Measurements from ENCODE around the gene LRRC15. TPM values are rescaled to one million over a fixed set of nuclear protein-coding genes. Genes with fewer than 3 reads are reported as not detected.

Gene LRRC15
- total RNA-seq, 1 donor, result 0.43 TPM

GRCh38 chr3:194401346-194401745 lies 31.8 kb upstream of the LRRC15 start:
- DNase-seq (ENCODE audit: low read depth), result no peak
- H3K4me3 ChIP-seq (ENCODE audit: low read depth, low read length), result no peak overlapping the region
- no peak for TF ChIP-seq CTCF (IDR thresholded peaks at IDR 0.05; ENCODE audit: insufficient read depth, low read depth, low read length)

GRCh38 chr3:194399874-194400411 lies 30.4 kb upstream of the LRRC15 start:
- TF ChIP-seq CTCF (IDR thresholded peaks at IDR 0.05; ENCODE audit: insufficient read depth, low read depth, low read length), result no peak
- H3K4me3 ChIP-seq (ENCODE audit: low read depth, low read length), result no peak overlapping the region
- DNase-seq (ENCODE audit: low read depth), result no peak

- no peak for DNase-seq (ENCODE audit: low read depth)
- H3K4me3 ChIP-seq (ENCODE audit: low read depth, low read length), result peak within 1 kb of the TSS; percentile 8
- no peak for TF ChIP-seq CTCF (IDR thresholded peaks at IDR 0.05; ENCODE audit: insufficient read depth, low read depth, low read length)
These were observed 29.6 kb upstream of the LRRC15 start, which contains the start of gene GP5 for GRCh38 chr3:194399166-194399565. TSS of gene GP5 (minus strand) at chr3:194399266. CDS start at chr3:194398282, 984 bp downstream.

GRCh38 chr3:194397757-194398312 lies 28.3 kb upstream of the LRRC15 start:
- DNase-seq (ENCODE audit: low read depth), result no peak
- TF ChIP-seq CTCF (IDR thresholded peaks at IDR 0.05; ENCODE audit: insufficient read depth, low read depth, low read length), result no peak
- H3K4me3 ChIP-seq (ENCODE audit: low read depth, low read length), result peak overlapping the region; percentile 8

GRCh38 chr3:194396859-194397756 lies 27.6 kb upstream of the LRRC15 start:
- no peak for DNase-seq (ENCODE audit: low read depth)
- TF ChIP-seq CTCF (IDR thresholded peaks at IDR 0.05; ENCODE audit: insufficient read depth, low read depth, low read length), result no peak
- H3K4me3 ChIP-seq (ENCODE audit: low read depth, low read length), result no peak overlapping the region

- TF ChIP-seq CTCF (IDR thresholded peaks at IDR 0.05; ENCODE audit: insufficient read depth, low read depth, low read length), result no peak
- DNase-seq (ENCODE audit: low read depth), result no peak
- no peak overlapping the region for H3K4me3 ChIP-seq (ENCODE audit: low read depth, low read length)
These were observed 27.0 kb upstream of the LRRC15 start for GRCh38 chr3:194396539-194396858.
